GM12874 (cell line): Measurements from ENCODE around the gene ETS1.

Source experiments
- TF ChIP-seq, protein P1 (sequence below): IDR thresholded peaks from 2 replicates; pipeline ENCODE4 v1.5.1; 2011; ENCODE audit warnings: low read depth, mild to moderate bottlenecking, control low read depth, low read length, moderate library complexity; ENCODE audit not compliant: insufficient read depth

Gene ETS1

DNA sequence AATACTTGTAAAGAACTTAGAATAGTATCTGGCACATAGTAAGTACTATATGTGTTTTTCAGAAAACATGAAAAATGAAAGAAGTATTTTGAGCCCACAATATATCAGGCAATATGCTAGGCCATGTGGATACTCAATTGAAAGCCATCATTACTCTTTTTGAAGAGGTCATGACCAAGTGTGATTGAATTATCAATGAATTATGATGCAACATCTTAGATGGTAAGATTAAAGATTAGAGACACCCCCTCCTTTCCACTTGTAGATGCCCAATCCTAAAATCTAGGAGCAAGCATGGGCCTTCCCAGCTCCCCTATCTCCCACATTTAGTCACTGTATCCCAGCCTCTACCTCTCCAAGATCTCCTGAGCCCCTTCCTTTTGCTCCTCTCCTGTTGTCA is 154.4 kb downstream of the ETS1 start:
- TF ChIP-seq, protein P1, sequence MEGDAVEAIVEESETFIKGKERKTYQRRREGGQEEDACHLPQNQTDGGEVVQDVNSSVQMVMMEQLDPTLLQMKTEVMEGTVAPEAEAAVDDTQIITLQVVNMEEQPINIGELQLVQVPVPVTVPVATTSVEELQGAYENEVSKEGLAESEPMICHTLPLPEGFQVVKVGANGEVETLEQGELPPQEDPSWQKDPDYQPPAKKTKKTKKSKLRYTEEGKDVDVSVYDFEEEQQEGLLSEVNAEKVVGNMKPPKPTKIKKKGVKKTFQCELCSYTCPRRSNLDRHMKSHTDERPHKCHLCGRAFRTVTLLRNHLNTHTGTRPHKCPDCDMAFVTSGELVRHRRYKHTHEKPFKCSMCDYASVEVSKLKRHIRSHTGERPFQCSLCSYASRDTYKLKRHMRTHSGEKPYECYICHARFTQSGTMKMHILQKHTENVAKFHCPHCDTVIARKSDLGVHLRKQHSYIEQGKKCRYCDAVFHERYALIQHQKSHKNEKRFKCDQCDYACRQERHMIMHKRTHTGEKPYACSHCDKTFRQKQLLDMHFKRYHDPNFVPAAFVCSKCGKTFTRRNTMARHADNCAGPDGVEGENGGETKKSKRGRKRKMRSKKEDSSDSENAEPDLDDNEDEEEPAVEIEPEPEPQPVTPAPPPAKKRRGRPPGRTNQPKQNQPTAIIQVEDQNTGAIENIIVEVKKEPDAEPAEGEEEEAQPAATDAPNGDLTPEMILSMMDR: no peak

DNA sequence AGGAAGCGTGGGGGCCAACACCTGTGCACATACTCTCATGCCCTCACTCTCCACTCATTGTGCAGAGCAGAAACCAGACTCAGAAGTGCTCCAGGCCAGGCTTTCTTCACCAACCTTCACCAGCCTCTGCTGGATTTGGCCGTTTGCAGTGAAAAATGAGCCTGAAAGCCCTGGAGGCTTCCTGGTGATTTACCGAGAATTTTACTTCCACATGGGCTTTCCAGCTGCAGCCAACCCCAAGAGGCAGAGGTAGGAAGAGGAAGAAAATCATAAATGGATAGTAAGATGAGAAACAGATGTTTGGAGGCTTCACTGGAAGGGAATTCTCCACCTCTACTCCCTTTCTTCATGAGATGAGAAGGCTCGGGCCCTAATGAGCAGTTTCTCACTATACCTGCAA is 155.4 kb downstream of the ETS1 start:
- TF ChIP-seq, protein P1: no peak

DNA sequence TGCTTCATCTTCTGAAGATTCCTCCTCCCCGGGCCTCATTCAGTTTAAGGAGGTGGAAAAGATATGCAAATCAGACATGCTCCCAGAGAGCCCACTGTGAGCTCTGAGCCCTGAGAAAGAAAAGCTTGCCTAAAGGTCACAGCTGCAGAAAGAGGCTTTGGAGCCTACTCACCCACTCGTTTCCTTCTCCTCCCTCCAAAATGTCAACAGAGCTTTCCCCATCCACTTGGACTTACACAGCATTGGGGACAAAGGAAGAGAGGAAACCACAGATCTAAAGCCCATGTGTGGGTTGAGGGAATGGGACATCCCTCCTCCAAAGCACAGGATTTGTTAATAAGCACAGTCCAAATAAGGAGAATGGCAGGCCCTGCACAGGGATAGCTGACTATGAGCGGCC is 158.4 kb downstream of the ETS1 start:
- TF ChIP-seq, protein P1: no peak

DNA sequence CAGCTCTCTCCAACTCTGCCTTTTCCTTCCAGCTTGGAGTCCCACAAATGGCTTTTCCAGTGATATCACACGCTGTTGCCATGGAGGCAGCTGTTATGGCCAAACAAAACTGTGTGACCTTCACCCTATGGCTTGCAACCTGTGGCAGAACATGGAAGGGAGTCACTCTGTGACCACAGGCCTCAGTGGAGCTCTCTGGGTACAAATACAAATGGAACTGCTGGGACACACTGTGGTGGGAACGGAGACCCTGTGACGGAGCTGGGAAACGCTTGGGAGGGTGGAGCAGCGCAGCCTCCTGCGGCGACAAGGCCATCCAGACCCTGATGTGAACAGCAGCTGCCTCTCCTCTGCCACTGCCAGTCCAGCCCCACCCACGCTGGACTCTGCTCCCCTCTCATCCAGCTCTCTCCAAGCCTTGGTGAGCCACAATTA is 162.5 kb downstream of the ETS1 start:
- TF ChIP-seq, protein P1: no peak

DNA sequence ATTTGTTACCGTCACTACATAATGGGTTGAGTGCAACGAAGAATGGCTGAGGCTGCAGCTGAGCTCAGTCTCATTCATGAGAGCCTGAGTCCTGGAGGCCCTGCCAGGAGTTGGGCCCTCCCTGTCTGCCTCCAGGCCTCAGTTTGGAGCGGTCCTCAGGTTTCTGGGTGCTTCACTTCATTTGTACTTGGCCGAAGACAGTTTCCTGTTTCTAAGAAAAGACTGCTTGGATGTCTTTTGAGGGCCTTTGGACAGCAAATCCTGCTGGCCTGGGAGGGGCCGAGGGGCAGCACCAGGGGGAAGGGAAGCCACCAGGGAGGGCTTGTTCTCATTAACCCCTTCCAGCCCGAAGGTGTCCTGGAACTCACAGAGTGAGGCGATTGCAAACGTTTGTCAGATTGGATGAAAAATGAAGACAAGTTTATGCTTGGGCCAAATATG is 163.1 kb downstream of the ETS1 start:
- TF ChIP-seq, protein P1: no peak

DNA sequence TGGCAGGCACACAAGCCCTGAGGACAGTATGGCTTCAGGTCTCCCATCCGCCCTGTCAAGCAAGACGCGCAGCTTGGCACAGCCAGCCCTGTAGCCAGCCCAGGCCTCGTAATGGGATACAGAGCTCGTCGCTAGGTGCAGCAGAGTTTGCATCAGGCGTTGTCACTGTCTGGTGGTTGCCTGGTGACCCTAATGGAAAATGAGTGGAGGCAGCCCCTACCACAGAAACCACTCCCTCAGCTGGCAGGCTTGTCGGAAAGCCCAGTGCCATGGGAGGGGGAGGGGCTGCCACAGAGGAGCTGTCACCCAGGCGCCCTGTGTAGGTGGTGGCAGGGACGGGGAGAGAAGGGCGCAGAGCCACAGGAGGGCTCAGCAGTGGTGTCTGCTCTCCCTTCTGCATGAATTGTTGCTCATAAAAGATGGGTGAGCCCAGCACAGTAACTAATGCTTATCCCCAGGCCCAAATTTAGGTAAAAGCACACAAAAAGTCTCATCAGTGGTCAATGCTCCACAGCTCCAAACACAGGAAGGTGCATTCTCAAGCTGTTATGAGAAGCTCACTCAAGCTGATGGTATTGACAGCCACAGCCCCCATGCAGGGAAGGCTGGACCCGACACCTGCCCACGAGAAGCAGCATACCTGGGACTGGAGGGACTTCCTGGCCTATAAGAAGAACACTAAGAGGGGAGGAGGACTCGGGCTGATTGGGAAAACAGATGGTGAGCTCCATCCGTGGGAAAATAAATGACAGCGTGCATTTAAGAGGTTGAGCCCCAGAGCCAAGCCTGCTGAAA is 164.6 kb downstream of the ETS1 start:
- TF ChIP-seq, protein P1: no peak

DNA sequence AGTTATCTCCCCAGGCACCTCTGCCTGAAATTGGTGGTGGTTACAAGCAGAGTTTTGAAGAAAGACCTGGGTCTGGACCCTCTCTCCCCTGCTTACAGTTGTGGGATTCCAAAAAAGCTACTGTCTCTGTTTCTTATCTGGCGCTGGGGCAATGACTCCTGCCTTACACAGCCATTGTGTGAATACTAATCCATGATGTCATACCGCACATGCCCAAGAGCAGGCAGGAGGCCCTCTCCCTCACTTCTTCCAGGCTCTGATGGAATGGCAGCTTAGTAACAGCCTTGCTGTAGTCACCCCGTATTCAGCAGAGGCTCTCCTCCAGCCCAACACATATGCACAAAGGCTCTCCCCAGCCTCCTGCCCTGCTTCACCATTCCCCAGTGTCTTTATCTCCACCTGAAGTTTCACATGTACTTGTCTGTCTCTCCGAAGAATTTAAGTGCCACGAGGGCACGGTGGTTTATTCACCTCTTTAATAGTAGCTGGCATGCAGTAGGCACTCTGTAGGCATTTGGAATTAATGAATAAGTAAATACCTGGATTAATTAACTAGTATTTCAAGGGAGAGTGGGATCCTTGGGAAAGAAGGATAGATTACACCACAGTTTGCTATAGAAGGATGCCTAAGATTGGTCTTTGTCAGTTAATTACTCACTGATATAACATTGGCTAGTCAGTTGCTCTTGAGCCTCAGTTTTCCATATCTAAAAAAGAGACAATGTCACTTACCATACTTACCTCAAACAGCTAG is 165.6 kb downstream of the ETS1 start:
- TF ChIP-seq, protein P1: no peak
